Measurements from ENCODE around the gene DNAJC3.
A peak's percentile ranks its signal among the peaks of the same experiment; 100 is the strongest.
"Not testable (repeated sequence)": the region's sequence is repeated elsewhere in the genome, so short reads cannot be mapped to it uniquely, and the experiment has no call there.

Gene DNAJC3

GRCh38 chr13:95784161-95784899, 107.4 kb downstream of the DNAJC3 start:
- no peak for DNase-seq

- DNase-seq: no peak
These were observed 108.0 kb downstream of the DNAJC3 start for GRCh38 chr13:95784900-95785290.

- DNase-seq: no peak
These were observed 110.6 kb downstream of the DNAJC3 start for GRCh38 chr13:95787356-95788099.

GRCh38 chr13:95788100-95788463, 111.1 kb downstream of the DNAJC3 start:
- no peak for DNase-seq

- not testable (repeated sequence) for DNase-seq
These were observed 112.4 kb downstream of the DNAJC3 start for GRCh38 chr13:95789315-95789714.

- DNase-seq: no peak
These were observed 114.3 kb downstream of the DNAJC3 start for GRCh38 chr13:95791084-95791722.

GRCh38 chr13:95793018-95793555, 116.1 kb downstream of the DNAJC3 start:
- no peak for DNase-seq

GRCh38 chr13:95793781-95794180, 116.8 kb downstream of the DNAJC3 start:
- DNase-seq: no peak

GRCh38 chr13:95797016-95797415, 120.1 kb downstream of the DNAJC3 start:
- DNase-seq: no peak

GRCh38 chr13:95800436-95800835, 123.5 kb downstream of the DNAJC3 start:
- DNase-seq: no peak

GRCh38 chr13:95801825-95802224, 124.9 kb downstream of the DNAJC3 start:
- no peak for DNase-seq

GRCh38 chr13:95805921-95806320, 129.0 kb downstream of the DNAJC3 start:
- no peak for DNase-seq

- DNase-seq: no peak
These were observed 132.5 kb downstream of the DNAJC3 start for GRCh38 chr13:95809429-95809828.

GRCh38 chr13:95813139-95813538, 136.2 kb downstream of the DNAJC3 start:
- DNase-seq: no peak

GRCh38 chr13:95814495-95814894, 137.6 kb downstream of the DNAJC3 start:
- DNase-seq: no peak

- no peak for DNase-seq
These were observed 145.4 kb downstream of the DNAJC3 start for GRCh38 chr13:95822303-95822702.

GRCh38 chr13:95833126-95833525, 156.2 kb downstream of the DNAJC3 start:
- DNase-seq: no peak

- no peak for DNase-seq
These were observed 156.8 kb downstream of the DNAJC3 start for GRCh38 chr13:95833719-95834118.

- DNase-seq: peak; percentile 66
These were observed 157.3 kb downstream of the DNAJC3 start for GRCh38 chr13:95834134-95834765.

- no peak for DNase-seq
These were observed 165.0 kb downstream of the DNAJC3 start for GRCh38 chr13:95841894-95842293.

- DNase-seq: no peak
These were observed 166.0 kb downstream of the DNAJC3 start for GRCh38 chr13:95842898-95843297.

Data from NCI-H510A treated with DMSO at 0.1 percent for 48 hours (cell line).